Activated naive CD4-positive, alpha-beta T cell (primary cell): ENCODE data around the gene NEAT1.

ENCODE experiments used
- DNase-seq, 4 experiments: peaks; one replicate each; lab custom pipeline; 2025; lab: John Stamatoyannopoulos, UW

Gene NEAT1

DNA sequence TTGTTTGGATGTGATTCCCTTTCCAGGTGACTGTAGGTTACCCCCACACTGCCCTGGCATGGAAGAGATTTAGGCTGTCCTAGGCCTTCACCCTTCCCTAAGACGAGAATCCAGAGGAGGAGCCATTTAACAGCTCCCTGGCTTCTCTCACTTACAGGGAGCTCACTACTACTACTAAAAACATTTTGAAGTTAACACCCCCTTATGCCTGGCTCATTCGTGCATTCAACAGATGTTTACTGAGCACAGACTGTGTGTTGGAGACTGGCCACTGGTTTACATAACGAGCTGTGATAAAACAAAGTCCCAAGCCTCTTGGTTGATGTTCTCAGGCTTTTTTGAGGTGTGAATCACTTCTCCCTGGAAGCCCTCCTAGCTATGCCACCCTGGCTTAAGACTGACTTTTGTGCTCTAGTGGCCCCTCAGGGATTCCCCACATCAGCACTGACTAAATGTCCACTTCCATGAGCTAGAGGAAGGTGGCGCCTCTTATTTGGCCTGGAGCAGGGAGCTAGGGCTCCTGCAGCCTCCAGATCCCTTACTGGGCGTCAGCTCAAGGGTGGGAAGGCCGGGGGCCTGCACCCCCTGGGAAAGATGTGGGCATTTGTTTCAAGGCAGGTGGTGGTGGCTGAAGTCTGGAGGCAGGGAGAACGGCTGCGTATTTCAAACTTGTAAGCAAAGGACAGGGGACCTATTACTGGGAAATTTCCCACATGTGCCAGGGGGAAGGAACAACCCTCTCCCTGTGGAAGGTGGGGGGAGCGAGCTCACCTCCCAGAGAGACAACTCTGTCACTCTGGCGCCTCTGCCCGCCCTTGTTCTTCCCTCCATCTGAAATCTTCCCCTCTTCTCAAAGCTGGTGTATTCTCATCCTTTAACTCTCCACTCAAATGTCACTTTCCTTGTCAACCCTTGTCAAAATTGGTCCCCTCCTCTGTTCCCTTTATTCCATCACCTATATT is 56.9 kb downstream of the NEAT1 start:
- no peak for DNase-seq

DNA sequence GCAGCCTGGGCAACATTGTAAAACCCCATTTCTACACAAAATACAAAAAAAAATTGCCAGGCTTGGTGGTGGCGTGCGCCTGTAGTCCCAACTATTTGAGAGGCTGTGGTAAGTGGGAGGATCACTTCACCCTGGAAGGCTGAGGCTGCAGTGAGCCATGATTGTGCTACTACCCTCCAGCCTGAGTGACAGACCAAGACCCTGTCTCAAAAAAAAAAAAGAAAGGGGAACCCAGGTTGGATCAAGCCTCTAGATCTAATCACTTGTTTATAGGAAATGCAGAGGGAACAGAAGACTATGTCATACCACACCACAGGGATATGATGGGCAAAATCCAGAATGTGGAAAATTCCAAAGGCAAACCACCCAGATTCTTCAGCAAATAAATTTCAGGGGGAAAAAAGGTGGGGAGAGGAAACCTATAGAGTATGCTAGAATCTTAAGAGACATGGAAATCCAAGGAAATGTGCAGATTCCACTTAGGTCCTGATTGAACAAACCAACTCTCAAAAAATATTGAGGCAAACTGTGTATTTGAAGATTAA is 59.8 kb downstream of the NEAT1 start:
- DNase-seq = no peak

DNA sequence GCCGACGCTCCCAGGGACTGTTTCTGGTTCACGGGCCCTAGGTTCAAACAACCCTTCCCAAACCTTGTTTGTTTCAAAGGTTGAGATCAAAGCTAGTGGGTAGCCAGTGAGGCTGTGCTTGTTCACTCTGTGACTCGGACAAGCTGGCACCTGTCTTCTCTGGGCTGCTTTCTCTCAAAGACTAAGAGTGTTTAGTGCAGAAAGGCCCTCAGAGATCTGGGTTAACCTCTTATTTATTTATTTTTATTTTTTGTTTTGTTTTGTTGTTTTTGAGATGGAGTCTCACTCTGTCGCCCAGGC is 63.3 kb downstream of the NEAT1 start:
- no peak for DNase-seq

DNA sequence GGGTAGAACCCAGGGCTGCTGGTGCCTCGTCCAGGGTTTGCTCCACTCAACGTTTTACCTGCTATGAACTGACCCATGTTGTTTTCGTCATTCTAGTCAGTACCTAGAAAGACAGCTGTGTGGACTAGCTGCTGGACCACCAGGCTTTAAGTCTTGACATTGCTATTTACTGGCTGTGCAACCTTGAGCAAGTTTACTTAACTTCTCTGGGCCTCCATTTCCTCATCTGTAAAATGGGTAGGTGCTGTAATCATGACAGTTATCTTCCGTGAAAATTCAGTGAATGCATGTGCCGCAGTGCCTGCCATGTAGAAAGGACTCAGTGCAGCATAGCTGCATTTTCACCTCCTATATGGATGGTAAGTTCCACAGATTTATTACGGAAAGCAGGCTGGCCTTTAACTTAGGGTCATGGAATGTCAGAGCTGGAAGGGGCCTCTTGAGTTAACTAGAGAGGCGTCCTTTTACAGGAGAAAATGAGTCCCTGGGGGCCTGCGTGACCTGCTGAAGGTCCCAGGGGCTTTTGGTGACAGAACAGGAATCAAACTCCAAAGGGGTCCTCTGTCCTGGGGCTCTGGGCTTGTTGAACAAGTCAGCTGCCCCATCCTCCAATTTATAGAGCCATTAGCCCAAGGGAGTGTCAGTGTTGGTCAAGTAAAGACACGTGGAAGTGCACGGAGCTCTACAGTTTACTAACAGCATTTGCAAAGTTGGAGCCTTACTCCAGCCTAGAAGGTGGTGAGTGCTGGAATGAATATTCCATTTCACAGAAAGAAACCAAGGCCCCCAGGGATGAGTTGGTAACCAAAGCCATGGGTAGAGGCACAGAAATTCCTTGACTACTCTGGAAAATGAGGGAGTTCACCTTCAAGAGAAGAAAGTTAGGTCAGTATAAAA is 64.2 kb downstream of the NEAT1 start:
- no peak for DNase-seq

DNA sequence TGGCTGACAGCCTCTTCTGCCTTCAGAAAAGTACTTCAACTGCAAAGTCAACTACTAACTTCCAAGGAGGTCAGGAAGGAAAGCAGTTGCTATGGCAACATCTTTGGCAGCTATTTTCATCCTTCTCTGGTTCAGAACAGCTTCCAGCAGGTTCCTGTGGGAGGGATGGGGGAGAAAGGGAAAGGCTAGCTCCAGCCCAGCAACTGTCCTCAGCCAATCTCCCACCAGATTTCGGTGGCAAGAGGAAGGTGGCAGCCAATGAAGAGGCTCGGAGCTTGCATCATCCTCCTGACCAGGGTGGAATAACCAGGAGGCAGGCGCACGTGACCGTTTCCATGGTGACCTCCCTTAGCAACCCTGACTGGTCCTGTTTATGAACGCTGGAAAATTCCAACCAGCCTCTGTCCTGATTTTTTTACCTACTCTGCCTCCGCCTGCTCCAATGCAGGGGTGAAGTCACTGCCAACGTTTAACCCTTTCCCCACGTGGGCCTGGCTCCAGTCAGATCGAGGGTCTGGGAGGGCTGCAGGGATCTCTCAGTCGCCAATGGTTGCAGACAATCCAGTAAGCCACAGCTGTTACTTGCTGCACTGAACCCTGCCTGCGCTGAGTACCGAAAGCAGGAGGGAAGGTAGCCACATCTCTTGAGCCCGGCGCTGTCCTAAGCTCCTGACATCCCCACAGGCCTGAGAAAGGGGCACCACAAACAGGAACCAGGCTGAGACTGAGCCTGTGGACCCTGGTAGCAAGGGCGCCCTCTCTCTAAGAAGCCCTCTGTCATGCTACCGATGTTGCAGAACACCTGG is 65.1 kb downstream of the NEAT1 start:
- no peak for DNase-seq

DNA sequence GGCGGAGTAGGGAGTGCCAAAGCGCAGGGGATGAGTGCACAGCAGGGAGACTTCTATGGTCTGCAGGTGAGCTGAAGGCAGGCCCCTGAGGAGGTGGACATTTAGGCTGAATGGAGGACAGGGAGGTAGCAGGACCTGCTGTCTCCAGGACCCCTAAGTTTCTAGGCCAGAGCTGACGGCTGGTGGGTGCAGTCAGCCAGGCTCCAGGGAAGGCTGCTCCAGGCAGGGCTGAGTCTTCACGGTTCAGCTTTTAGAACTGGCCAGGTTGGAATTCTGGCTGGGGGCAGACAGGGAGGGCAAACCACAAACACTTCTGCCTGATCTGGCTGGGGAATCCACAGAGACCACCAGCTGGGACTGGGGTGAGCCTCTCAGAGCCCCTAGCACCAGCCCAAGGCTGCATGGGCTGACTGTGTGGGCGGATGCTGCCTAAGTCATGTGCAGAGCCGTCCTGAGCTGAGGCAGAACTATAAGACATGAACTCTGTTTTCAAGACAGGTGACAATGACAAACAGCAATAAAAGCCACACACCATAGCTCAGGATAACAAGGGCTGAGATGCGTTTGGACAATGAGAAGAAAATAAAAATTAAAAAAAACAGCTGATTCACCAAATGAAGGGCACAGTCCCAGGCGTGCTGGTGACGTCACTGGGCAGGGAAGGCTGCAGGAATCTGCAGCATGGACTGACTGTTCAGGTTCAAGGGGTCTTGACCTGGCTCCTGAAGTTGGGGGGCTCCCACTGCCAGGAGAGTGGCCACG is 65.9 kb downstream of the NEAT1 start:
- no peak for DNase-seq

DNA sequence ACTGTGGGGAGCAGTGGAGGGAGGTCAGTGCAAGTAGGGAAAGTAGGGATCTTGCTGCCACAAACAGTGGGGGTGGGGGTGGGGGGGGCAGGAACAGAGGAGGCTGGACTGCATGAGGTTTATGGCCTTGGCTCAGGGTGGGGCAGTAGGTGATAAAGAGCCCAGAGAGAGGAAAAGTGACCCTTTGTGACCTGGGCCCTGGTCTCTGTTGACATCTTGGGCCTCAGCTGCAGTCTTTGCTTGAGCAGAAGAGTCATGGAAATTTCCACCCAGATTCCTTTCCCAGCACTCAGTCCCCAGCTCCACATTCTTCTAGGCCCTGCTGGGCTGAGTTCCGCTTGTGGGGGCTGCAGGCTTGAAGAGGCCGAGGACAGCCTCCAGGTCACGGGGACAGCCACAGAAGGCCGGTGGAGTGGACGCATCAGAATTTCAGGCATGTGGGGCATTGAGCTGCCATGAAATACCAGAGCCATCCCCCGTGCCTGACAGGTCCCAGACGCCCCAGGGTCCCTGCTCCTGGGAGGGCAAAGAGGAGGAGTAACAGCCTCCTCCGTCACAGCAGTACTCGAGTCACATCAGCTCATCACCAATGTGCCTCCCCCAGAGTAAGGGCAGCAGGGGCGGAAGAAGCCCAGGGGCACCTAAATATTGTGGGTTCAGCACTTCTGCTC is 66.6 kb downstream of the NEAT1 start:
- no peak for DNase-seq

DNA sequence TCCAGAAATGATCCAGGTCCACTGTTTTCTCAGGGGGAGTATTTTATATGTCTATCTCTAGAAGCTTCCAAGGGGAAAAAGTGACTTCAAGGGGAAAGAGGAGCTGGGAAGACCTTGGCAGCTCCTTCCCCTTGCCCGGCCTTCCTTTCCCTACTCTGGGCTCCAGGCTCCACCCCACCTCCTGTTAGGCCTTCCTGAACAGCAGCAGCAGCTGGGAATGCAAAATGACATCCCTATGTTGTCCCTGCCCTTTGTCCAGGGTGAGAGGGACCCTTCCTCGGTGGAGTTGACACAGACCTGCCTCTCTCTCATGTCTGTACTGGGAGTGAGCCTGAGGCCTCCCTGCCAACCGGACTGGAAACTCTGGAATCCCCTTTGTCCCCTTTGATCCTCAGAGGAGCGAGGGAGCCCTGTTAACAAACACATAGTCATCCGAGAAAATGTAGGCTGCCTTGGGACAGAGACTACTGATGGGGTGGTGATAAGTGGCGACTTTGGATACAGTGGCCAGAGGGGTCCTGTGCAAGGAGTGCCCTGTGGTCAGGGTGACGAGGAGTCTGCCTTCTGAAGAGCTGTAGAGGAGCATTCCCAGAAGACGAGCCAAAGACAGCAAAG is 67.2 kb downstream of the NEAT1 start:
- DNase-seq = no peak

DNA sequence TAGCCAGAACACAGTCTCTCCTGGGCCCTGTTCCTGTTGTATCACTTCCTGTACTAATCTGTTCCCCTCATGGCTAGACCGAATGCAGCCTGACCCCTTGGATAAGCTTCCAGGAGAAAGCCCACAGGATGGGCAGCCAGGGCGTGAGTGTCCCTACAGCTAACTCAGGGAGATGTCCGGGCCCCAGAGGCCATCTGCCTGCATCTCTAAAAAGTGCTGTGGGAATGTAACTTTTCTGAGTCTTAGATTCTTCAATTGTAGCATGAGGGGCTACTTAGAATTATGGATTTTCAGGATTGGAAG is 68.5 kb downstream of the NEAT1 start:
- DNase-seq = no peak

DNA sequence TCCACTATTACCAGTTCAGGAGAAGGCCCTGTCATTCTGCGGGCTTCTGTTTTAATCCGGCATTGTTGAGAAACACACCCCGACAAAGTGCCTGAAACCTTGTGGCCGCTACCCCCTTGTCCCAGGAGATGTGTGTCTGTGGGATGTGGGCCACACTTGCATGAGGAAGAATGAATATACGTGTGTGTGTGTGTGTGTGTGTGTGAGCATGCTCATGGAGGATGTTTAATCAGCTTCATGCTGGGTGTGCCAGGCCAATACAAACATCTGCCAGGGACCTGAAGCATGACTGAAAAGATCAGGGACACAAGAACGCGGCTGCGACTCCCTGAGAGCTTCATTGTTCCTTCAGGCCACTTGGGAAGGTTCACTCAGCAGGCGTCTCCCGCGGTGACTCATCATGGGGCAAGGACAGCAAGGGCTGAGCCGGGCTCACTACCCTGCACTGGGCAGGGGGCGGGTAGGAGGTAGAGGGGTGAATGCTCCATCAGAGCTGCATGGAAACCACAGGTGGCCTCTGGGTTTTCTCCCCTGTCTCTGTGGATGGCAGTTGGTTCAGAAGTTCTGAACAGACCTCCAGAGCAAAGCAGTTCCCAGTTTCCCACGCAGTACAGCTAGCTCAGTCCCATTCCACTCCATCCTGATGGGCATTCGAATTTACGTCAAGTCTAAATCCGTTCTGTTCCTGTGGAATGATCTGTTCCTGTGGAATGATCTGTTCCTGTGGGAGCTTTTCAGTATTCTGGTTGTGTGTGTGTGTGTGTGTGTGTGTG is 69.2 kb downstream of the NEAT1 start:
- no peak for DNase-seq

DNA sequence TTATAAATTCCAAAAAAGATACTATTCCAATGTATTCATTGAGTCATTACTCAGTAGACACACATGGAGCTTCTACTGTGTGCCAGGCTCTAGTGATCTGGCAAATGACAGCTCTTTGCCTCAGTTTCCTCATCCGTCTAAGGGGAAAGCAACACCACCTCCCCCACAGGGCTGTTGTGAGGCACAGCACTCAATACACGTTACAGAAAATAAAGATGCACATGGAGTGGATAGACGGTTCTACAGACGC is 69.7 kb downstream of the NEAT1 start:
- DNase-seq = no peak

DNA sequence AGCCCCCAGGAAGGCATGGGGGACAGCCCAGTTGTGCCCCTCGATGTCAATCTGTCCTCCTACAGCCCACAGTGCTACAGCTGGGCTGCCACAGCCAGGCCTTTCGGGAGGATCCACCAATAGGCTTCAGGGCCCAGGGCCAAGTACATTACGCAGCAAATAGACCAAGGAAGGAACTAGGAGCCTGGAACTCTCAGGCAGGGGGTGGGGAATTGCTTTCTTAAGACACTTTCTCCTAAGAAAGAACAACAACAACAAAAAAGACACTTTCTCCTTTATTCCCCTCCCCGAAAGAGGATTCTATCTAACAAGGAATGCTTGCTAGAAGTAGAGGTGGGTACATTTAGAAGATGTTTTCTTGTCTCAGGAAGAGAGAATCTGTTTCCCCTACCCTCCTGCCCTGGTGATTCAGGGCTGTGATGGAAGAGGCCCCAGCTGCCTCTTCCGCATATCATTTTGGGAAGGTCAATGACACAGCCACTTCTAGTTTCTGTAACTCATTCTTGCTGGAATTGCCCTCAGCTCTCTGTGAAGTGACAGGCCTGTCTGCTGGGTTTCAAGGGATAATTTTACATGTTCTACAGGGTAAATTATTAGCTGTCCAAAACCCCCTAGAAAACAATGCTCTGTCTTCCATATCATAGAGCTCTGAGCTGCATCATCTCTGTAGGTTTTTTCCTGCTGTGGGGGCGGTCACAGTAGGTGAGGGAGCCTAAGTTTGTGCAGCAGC is 70.2 kb downstream of the NEAT1 start:
- no peak for DNase-seq

DNA sequence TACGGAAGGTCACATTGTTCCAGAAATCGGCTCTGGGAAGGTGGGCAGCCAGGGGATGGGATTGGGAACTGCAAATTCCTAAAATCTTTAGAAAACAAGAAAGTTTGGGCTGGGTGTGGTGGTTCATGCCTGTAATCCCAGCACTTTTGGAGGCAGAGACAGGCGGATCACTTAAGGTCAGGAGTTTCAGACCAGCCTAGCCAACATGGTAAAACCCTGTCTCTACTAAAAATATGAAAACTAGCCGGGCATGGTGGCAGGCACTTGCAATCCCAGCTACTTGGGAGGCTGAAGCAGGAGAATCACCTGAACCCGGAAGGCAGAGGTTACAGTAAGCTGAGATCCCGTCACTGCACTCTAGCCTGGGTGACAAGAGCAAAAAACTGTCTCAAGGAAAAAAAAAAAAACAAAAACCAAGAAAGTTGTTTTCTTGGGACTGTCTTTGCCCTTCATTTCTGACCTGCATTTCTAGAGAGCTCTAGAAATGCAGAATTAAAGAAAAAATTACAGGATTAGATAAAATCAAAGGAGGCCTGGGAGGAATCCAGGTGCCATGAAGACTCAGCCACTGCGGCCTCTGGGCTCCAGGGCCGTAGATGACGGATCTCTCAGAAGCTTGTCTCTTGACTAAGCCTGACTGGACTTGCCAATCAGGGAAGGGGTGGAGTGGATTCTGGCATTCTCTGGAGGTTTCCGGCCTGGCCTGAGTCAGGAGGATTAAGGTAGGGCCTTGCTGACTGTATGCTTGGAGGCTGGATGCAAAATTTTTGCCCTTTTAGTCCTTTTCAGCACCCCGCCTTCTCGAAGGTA is 71.0 kb downstream of the NEAT1 start:
- DNase-seq = no peak
